Thoracic aorta (tissue), 2 donors: ENCODE data around the gene CTCF. TPM values are rescaled to one million over a fixed set of nuclear protein-coding genes. Genes with fewer than 3 reads are reported as not detected.

ENCODE experiments used
- ATAC-seq: fragments of 150-250 bp; one replicate; pipeline ENCODE4 v1.8.0; 2017; ENCODE audit warnings: low read depth; ENCODE audit not compliant: insufficient number of reproducible peaks, low FRiP score
- DNase-seq: peaks from one replicate; pipeline ENCODE4 v3.0.0-alpha.2; 2020; ENCODE audit warnings: low spot score
- H3K27ac ChIP-seq, 2 donors: fragments of 200-600 bp; sonication (generic); 1 replicate in 1 of 2; 2 replicates in 1 of 2; pipeline ENCODE4 v1.5.1; 2016; ENCODE audit warnings: mild to moderate bottlenecking in 2 of 2, moderate library complexity in 2 of 2
- H3K27me3 ChIP-seq: fragments of 200-600 bp; sonication (generic); replicated peaks from 2 replicates; pipeline ENCODE4 v1.6.0; 2016; ENCODE audit warnings: mild to moderate bottlenecking; ENCODE audit not compliant: insufficient read depth
- H3K36me3 ChIP-seq: fragments of 200-600 bp; sonication (generic); one replicate; pipeline ENCODE4 v1.5.1; 2016
- H3K4me1 ChIP-seq, 2 donors: fragments of 200-600 bp; sonication (generic); 1 replicate in 1 of 2; 2 replicates in 1 of 2; pipeline versions ENCODE4 v1.5.1 to v1.6.0; 2016; ENCODE audit warnings: low read depth in 2 of 2, mild to moderate bottlenecking in 1 of 2; ENCODE audit not compliant: control insufficient read depth in 1 of 2
- H3K4me3 ChIP-seq: fragments of 200-600 bp; sonication (generic); 2 replicates; pipeline ENCODE4 v1.5.1; 2016; ENCODE audit warnings: mild to moderate bottlenecking
- H3K9me3 ChIP-seq: fragments of 200-600 bp; sonication (generic); 2 replicates; pipeline ENCODE4 v1.5.1; 2016
- total RNA-seq, 2 donors: library from RNA; depleted of rRNA; stranded (reverse); fragments of >200 nt; gene quantifications; one replicate each; pipeline versions ENCODE4 v1.1.0 to v1.2.3, GENCODE V29; 2016
- TF ChIP-seq, protein P1 (sequence below): fragments of 200-600 bp; sonication (generic); IDR thresholded peaks from one replicate; pipeline ENCODE4 v1.5.1; 2019; ENCODE audit warnings: antibody characterized with exemption

Gene CTCF
- total RNA-seq, 2 donors from 2014 or later, result 23.0 to 26.7 TPM

DNA sequence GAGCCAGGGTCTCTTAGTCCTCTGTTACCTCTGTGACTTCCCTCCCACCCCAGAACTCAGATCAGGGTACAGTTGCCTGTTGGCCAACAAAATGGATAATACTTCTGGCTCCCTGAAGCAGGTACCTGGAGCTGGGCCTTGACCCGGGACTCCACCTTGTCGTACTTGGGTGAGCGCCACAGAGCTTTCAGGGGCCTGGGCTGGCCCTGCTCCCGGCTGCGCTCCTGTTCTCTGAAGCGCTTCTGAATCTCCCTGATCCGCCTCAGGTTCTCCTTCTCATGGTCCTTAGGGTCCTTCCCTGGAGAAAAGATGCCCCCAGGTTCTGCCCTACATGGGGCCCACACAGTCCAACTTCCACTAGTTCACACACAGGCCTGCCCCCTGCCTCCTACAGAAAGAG lies 102.5 kb downstream of the CTCF start:
- no peak for ATAC-seq
- TF ChIP-seq, protein P1, sequence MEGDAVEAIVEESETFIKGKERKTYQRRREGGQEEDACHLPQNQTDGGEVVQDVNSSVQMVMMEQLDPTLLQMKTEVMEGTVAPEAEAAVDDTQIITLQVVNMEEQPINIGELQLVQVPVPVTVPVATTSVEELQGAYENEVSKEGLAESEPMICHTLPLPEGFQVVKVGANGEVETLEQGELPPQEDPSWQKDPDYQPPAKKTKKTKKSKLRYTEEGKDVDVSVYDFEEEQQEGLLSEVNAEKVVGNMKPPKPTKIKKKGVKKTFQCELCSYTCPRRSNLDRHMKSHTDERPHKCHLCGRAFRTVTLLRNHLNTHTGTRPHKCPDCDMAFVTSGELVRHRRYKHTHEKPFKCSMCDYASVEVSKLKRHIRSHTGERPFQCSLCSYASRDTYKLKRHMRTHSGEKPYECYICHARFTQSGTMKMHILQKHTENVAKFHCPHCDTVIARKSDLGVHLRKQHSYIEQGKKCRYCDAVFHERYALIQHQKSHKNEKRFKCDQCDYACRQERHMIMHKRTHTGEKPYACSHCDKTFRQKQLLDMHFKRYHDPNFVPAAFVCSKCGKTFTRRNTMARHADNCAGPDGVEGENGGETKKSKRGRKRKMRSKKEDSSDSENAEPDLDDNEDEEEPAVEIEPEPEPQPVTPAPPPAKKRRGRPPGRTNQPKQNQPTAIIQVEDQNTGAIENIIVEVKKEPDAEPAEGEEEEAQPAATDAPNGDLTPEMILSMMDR, result no peak
- H3K4me3 ChIP-seq, result no peak overlapping the region
- H3K9me3 ChIP-seq, result no peaks in the 10 kb centered on the region
- H3K36me3 ChIP-seq, result no peaks in the 10 kb centered on the region
- no peak overlapping the region for H3K27ac ChIP-seq
- DNase-seq, result no peak
- H3K4me1 ChIP-seq, result peaks cover 19 to 32% of the 10 kb centered on the region in 2 donors
- no peaks in the 10 kb centered on the region for H3K27me3 ChIP-seq

DNA sequence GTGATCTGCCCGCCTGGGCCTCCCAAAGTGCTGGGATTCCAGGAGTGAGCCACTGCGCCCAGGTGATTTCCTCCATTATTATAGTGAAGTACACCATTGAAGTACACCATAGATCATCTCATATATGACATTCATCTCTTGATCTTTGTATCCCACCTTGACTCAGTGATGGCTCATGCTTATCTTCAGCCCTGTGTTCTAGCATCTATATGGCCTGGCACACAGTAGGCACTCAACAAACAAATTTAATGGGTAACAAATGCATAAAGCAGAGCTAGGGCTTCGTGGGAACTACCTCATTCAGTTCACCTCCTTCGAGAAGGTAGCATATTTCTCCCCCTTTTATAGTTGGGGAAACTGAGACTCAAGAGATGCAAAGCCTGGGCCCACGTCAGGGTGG lies 103.3 kb downstream of the CTCF start:
- TF ChIP-seq, protein P1, result no peak
- Histone ChIP-seq H3K9me3 (no peaks in the 10 kb centered on the region), H3K4me3 (peak overlapping the region; percentile 92), H3K4me1 (peaks cover 19 to 32% of the 10 kb centered on the region in 2 donors), H3K36me3 (no peaks in the 10 kb centered on the region), H3K27ac (no peak overlapping the region), H3K27me3 (no peaks in the 10 kb centered on the region)
- DNase-seq, result no peak
- ATAC-seq, result no peak

DNA sequence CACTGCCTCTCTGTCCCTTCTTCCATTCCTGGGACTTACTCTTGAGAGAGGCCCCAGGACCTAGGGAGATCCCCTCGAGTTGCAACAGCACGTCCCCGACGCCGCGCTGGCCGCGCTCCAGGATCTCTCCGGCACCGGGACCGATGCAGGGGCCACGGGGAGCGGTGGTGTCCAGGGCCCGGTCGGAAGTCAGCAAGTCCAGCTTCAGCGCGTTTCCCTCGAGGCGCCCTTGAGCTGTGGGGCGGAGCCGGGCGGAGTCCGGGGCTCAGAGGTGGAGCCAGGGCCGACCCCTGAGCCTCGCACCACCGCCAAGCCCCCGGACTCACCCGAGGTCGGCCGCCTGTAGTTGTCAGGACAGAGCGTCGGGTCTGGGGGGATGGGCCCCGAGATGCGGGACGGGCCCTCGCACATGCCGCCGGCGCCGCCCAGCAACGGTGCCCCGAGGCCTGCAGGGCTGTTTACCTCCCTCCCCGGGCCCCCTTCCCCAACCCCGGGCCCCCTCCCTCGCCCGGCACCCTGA lies 103.8 kb downstream of the CTCF start:
- peaks cover 18 to 31% of the 10 kb centered on the region in 2 donors for H3K4me1 ChIP-seq
- no peaks in the 10 kb centered on the region for H3K9me3 ChIP-seq
- ATAC-seq, result no peak
- peak overlapping the region; percentile 92 for H3K4me3 ChIP-seq
- DNase-seq, result no peak
- H3K27me3 ChIP-seq, result no peaks in the 10 kb centered on the region
- peak overlapping the region in 1 of 2 donors; percentile 81 for H3K27ac ChIP-seq
- TF ChIP-seq, protein P1, result no peak
- no peaks in the 10 kb centered on the region for H3K36me3 ChIP-seq

DNA sequence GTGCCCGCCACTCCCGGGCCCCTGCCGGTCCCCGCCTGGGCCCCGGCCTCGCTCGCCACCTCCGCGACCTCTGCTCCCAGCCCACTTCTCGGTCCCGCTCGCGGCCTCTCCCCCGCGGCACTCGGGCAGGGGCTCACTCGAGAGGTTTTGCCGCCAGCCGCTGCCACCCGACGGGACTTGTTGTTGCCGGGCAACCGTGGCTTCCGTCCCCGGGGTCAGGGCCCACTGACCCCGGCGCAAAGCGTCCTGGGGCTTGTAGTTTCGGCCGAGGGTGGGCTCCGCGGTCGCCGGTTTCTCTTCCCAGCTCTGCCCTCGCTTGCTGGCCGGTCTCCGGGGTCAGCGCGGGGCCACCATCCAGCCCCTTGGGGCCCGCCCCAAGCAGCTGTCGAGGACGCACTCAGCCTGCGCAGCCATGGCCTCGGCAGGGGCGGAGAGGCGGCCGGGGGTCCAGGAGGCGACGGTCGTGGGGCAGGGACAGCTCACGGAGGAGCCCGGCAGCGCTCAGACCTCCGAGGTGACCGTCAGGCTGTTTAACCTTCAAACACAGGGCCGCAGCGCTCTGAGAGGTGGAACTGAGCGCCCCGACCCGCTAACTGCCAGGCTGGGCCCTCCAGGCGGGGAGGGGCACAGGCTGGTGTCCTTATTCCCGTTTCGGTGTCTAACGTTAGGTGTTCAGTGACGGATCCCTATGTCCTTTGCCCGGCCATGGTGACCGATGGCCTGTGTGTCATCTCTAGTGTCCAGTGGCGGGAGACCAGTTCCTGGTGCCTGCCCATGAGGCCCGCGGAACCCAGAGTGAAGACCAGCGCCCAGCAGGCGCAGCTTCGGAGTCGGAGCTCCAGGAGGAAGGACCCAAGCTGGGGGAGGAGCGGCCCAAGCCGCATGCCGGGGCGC lies 104.5 kb downstream of the CTCF start, which contains the start of the genes C16orf86 and ENKD1:
TSS of gene C16orf86 (plus strand) at position 256 of the 894 bp plus-strand sequence. CDS start at position 413, 157 bp downstream.
TSS of gene ENKD1 (minus strand) at position 192 of the 894 bp plus-strand sequence. CDS start 308 bp downstream, outside the sequence.
- DNase-seq (no peak), ATAC-seq (peak; percentile 21)
- Histone ChIP-seq H3K36me3 (no peaks in the 10 kb centered on the region), H3K27me3 (no peaks in the 10 kb centered on the region), H3K4me3 (peak within 1 kb of the TSS; percentile 92), H3K27ac (peak within 1 kb of the TSS; percentile 81 to 90), H3K9me3 (no peaks in the 10 kb centered on the region), H3K4me1 (peaks cover 14 to 24% of the 10 kb centered on the region in 2 donors)
- TF ChIP-seq, protein P1, result no peak

DNA sequence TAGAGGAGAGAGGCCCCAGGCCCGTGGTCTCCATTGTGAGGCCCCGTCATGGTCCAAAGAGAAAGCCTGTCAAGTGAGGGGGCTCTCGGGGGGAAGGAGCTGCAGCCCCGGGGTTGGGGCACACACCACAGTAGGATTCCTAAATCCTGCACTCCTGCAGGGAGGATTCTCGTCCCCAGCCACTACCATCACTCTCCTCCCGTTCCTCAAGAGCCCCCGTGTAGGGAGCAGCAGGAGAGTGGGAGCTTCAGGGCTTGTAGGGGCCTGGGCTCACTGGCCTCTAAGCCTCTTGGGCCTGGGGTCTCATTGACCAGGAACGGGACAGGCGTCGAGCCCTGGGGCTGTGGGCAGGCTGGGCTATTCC lies 105.1 kb downstream of the CTCF start:
- peak overlapping the region; percentile 92 for H3K4me3 ChIP-seq
- peaks cover 14 to 24% of the 10 kb centered on the region in 2 donors for H3K4me1 ChIP-seq
- ATAC-seq (no peak), DNase-seq (no peak)
- peak overlapping the region; percentile 81 to 90 for H3K27ac ChIP-seq
- no peaks in the 10 kb centered on the region for H3K27me3 ChIP-seq
- no peaks in the 10 kb centered on the region for H3K9me3 ChIP-seq
- TF ChIP-seq, protein P1, result no peak
- H3K36me3 ChIP-seq, result no peaks in the 10 kb centered on the region
